Adrenal gland (tissue), 12 donors: ENCODE data around the gene METRNL. TPM values are rescaled to one million over a fixed set of nuclear protein-coding genes. Genes with fewer than 3 reads are reported as not detected.

Experiments
- DNase-seq, 7 donors: peaks; one replicate each; pipeline ENCODE4 v3.0.0-alpha.2; 2019 to 2020
- H3K27ac ChIP-seq, 5 donors: fragments of 200-600 bp; sonication (generic) in 4 of 5; 1 replicate in 3 of 5; 2 replicates in 2 of 5; pipeline versions ENCODE4 v1.5.1 to v1.8.0; 2016 to 2020; ENCODE audit warnings: mild to moderate bottlenecking in 1 of 5
- H3K27me3 ChIP-seq: fragments of 200-600 bp; 2 replicates; pipeline ENCODE4 v1.8.0; 2021
- H3K36me3 ChIP-seq, 2 donors: fragments of 200-600 bp; replicated peaks in 1 of 2; 1 replicate in 1 of 2; 2 replicates in 1 of 2; pipeline versions ENCODE4 v1.5.1 to v1.8.0; 2018 to 2022
- H3K4me1 ChIP-seq, 2 donors: fragments of 200-600 bp; replicated peaks in 1 of 2; 1 replicate in 1 of 2; 2 replicates in 1 of 2; pipeline versions ENCODE4 v1.5.1 to v1.8.0; 2018 to 2021
- H3K4me3 ChIP-seq, 4 donors: fragments of 200-600 bp; sonication (generic) in 3 of 4; one replicate each; pipeline ENCODE4 v1.5.1; 2016 to 2018
- H3K9me3 ChIP-seq, 3 donors: fragments of 200-600 bp; sonication (generic) in 1 of 3; replicated peaks in 1 of 3; 1 replicate in 2 of 3; 2 replicates in 1 of 3; pipeline versions ENCODE4 v1.5.1 to v1.8.0; 2016 to 2021
- POLR2A ChIP-seq, 2 donors: fragments of 450-650 bp; IDR thresholded peaks; one replicate each; pipeline ENCODE4 v1.6.1; 2017; ENCODE audit warnings: antibody characterized with exemption in 2 of 2, mild to moderate bottlenecking in 2 of 2, moderate library complexity in 1 of 2
- WGBS, 4 donors: extraction: QIAGEN DNeasy Blood & Tissue Kit in 2 of 4; methylation state at CpG; one replicate each; pipeline versions ENCODE4 v1.1.5 to v1.1.7; 2013 to 2017; 5-methylcytosine and 5-hydroxymethylcytosine counted together
- intact Hi-C, 2 donors: fragments of 100-400 bp; cut with DNase I; formaldehyde crosslinking; loops; one replicate each; pipeline versions ENCODE4 v1.14.1 to v1.15.0; 2022 to 2023
- polyA plus RNA-seq, 3 donors: library from polyadenylated mRNA; stranded (reverse); fragments of 200-250 nt in 2 of 3; fragments of 350-450 nt in 1 of 3; fragmentation: Illumina TruSeq in 1 of 3; extraction: RNeasy Lipid Tissue Mini Kit (QIAGEN cat#74804) in 1 of 3; gene quantifications; one replicate each; pipeline ENCODE4 v1.2.3, GENCODE V29; 2013 to 2014
- total RNA-seq, 9 donors: library from RNA; depleted of rRNA in 4 of 9; stranded (reverse); fragments of >200 nt in 4 of 9; fragments of 120-200 nt in 1 of 9; fragmentation: NEBNext Ultra II Directional in 1 of 9; extraction: Animal tissue kit (Norgen Biotek cat#: 25700) in 1 of 9; gene quantifications; one replicate each; pipeline versions ENCODE4 v1.1.0 to v1.2.4, GENCODE V29; 2013 to 2023
- TF ChIP-seq, protein P1 (sequence below), 6 experiments: fragments of 450-650 bp in 4 of 6; fragments of 200-600 bp in 2 of 6; sonication (generic) in 1 of 6; IDR thresholded peaks; 1 replicate in 5 of 6; 2 replicates in 1 of 6; pipeline versions ENCODE4 v1.5.1 to v1.8.0; 2016 to 2021; ENCODE audit warnings: antibody characterized with exemption in 6 of 6, mild to moderate bottlenecking in 2 of 6, moderate library complexity in 1 of 6
- donor health status: healthy with polysubstance abuse.
- donor health status: Bipolar disorder and iron deficiency.
- donor health status: DM: yes; HTN: yes; CAD: no.
- donor health status: DM: no; HTN: no; CAD: no.
- donor health status: DM: no; HTN: no; CAD: no.
- donor health status: DM: yes; HTN: yes; CAD: no.

Gene METRNL
- total and polyA plus RNA-seq, 12 donors: 1.9 to 72.7 (median 25.9) TPM

- intact Hi-C loops: no loop called here
- 94 to 97% (median 97%) methylated on average over 18 of the region's 18 CpGs for WGBS, 4 donors
- Histone ChIP-seq H3K36me3 (peaks cover 0 to 5% of the 10 kb centered on the region in 2 donors), H3K27ac (no peak overlapping the region), H3K27me3 (no peaks in the 10 kb centered on the region), H3K4me3 (no peak overlapping the region), H3K4me1 (no peaks in the 10 kb centered on the region), H3K9me3 (no peaks in the 10 kb centered on the region)
- peak in 2 of 7 donors; percentile 4 to 18 for DNase-seq
- TF ChIP-seq POLR2A (IDR thresholded peaks at IDR 0.05): no peak
- TF ChIP-seq, protein P1, sequence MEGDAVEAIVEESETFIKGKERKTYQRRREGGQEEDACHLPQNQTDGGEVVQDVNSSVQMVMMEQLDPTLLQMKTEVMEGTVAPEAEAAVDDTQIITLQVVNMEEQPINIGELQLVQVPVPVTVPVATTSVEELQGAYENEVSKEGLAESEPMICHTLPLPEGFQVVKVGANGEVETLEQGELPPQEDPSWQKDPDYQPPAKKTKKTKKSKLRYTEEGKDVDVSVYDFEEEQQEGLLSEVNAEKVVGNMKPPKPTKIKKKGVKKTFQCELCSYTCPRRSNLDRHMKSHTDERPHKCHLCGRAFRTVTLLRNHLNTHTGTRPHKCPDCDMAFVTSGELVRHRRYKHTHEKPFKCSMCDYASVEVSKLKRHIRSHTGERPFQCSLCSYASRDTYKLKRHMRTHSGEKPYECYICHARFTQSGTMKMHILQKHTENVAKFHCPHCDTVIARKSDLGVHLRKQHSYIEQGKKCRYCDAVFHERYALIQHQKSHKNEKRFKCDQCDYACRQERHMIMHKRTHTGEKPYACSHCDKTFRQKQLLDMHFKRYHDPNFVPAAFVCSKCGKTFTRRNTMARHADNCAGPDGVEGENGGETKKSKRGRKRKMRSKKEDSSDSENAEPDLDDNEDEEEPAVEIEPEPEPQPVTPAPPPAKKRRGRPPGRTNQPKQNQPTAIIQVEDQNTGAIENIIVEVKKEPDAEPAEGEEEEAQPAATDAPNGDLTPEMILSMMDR (IDR thresholded peaks at IDR 0.05): no peak
Observed at GRCh38 chr17:83032781-83033180, 46.6 kb upstream of the METRNL start.

DNA sequence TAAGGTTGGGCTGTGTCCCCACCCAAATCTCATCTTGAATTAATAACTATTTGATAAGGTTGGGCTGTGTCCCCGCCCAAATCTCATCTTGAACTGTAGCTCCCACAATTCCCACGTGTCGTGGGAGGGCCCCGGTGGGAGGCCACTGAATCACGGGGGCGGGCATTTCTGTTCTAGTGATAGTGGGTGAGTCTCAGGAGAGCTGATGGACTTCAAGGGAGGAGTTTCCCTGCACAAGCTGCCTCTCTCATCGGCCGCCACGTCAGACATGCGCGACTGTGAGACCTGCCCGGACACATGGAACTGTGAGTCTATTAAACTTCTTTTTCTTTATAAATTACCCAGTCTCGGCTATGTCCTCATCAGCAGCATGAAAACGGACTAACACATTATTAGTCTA lies 44.9 kb upstream of the METRNL start:
- DNase-seq: peak in 2 of 7 donors; percentile 9 to 21
- peaks cover 0 to 5% of the 10 kb centered on the region in 2 donors for H3K36me3 ChIP-seq
- no peak overlapping the region for H3K4me3 ChIP-seq
- H3K4me1 ChIP-seq: no peaks in the 10 kb centered on the region
- no peak overlapping the region for H3K27ac ChIP-seq
- TF ChIP-seq, protein P1 (IDR thresholded peaks at IDR 0.05): no peak
- no peak for TF ChIP-seq POLR2A (IDR thresholded peaks at IDR 0.05)
- H3K9me3 ChIP-seq: no peaks in the 10 kb centered on the region
- WGBS, 4 donors: 88 to 97% (median 95%) methylated on average over 14 of the region's 14 CpGs
- intact Hi-C loops: no loop called here
- no peaks in the 10 kb centered on the region for H3K27me3 ChIP-seq

DNA sequence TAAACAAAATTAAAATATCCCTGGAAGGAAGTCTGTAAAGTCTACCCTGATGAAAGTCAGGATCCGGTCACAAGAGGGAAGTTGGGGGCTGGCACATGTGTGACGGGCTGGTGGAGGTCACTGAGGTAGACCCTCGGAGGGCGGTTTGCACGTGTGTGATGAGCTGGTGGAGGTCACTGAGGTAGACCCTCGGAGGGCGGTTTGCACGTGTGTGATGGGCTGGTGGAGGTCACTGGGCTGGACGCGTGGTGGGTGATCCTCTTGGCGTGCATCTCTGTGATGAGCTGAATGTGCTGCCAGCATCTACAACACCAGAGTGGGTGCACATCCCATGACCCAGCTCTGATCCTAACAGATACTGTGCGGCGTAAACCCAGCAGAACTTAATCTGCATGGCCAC lies 43.7 kb upstream of the METRNL start:
- DNase-seq: peak in 1 of 7 donors; percentile 39
- H3K36me3 ChIP-seq: peaks cover 0 to 5% of the 10 kb centered on the region in 2 donors
- 76 to 88% (median 84%) methylated on average over 9 to 13 of the region's 13 CpGs for whole genome bisulfite sequencing, 4 donors

DNA sequence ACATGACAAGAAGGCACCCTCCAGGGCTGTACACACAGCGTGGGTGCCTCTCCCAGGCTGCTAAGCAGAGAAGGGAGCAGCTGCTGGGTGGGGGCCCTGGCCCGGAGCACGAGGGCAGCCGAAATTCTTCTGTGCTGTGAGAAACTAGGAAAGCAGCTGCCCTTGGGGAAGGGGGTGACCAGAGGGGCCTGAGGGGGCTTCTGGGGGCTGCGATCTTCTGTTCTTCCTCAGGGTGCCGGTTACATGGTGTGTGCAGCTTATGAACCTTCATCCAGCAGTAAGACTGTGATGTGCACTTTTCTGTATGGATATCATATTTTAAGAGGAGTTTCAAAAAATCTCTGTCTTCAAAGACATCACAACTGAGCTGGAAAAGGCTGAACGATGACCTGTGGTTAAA lies 43.2 kb upstream of the METRNL start:
- Histone ChIP-seq H3K4me3 (no peak overlapping the region), H3K4me1 (no peaks in the 10 kb centered on the region), H3K27me3 (no peaks in the 10 kb centered on the region), H3K9me3 (peaks cover 0 to 4% (median 0%) of the 10 kb centered on the region in 3 donors), H3K36me3 (peaks cover 0 to 5% of the 10 kb centered on the region in 2 donors), H3K27ac (no peak overlapping the region)
- TF ChIP-seq, protein P1 (IDR thresholded peaks at IDR 0.05): no peak
- no peak for TF ChIP-seq POLR2A (IDR thresholded peaks at IDR 0.05)
- 94 to 99% (median 95%) methylated on average over 7 of the region's 7 CpGs for WGBS, 4 donors
- peak in 1 of 7 donors; percentile 23 for DNase-seq
- intact Hi-C loops: no loop called here

More for the DNA sequence above, 43.7 kb upstream of the METRNL start:
- no peaks in the 10 kb centered on the region for H3K27me3 ChIP-seq
- H3K4me3 ChIP-seq: no peak overlapping the region
- TF ChIP-seq POLR2A (IDR thresholded peaks at IDR 0.05): no peak
- TF ChIP-seq, protein P1 (IDR thresholded peaks at IDR 0.05): no peak
- no peak overlapping the region for H3K27ac ChIP-seq
- no peaks in the 10 kb centered on the region for H3K4me1 ChIP-seq
- H3K9me3 ChIP-seq: no peaks in the 10 kb centered on the region
- intact Hi-C loops: no loop called here
